GM12892 (cell line): Measurements from ENCODE around the gene CACNB3.

Source experiments
- POLR2A ChIP-seq: IDR thresholded peaks from 2 replicates; pipeline ENCODE4 v1.6.1; 2011; ENCODE audit warnings: low read depth, low read length, control low read depth
- POLR2AphosphoS5 ChIP-seq: IDR thresholded peaks from 2 replicates; pipeline ENCODE4 v1.6.1; 2011; ENCODE audit warnings: low read depth, low read length, control low read depth

GRCh38 chr12:48779869-48780268, 38.4 kb upstream of the CACNB3 start:
- TF ChIP-seq POLR2A, result no peak
- no peak for TF ChIP-seq POLR2AphosphoS5
